Spinal cord (tissue), 10 donors: ENCODE results near the gene CKAP2L. TPM values are rescaled to one million over a fixed set of nuclear protein-coding genes. Genes with fewer than 3 reads are reported as not detected.
A peak's percentile ranks its signal among the peaks of the same experiment; 100 is the strongest.

Experiments
- DNase-seq, 6 donors: peaks; one replicate each; pipeline versions ENCODE4 v3.0.0 to v3.0.0-alpha.2; 2013 to 2015; ENCODE audit warnings: low spot score in 6 of 6, low read depth in 4 of 6
- H3K27ac ChIP-seq: one replicate; pipeline ENCODE4 v1.5.1; 2013; ENCODE audit warnings: low read depth, low read length, control low read depth
- H3K27me3 ChIP-seq: one replicate; pipeline ENCODE4 v1.6.1; 2013; ENCODE audit warnings: low read length; ENCODE audit not compliant: control insufficient read depth, insufficient read depth
- H3K36me3 ChIP-seq: one replicate; pipeline ENCODE4 v1.6.1; 2013; ENCODE audit warnings: low read length; ENCODE audit not compliant: control insufficient read depth, insufficient read depth
- H3K4me1 ChIP-seq: one replicate; pipeline ENCODE4 v1.6.1; 2013; ENCODE audit warnings: low read length; ENCODE audit not compliant: control insufficient read depth, insufficient read depth
- H3K4me3 ChIP-seq: one replicate; pipeline ENCODE4 v1.5.1; 2013; ENCODE audit warnings: low read depth, low read length, control low read depth
- H3K9me3 ChIP-seq: one replicate; pipeline ENCODE4 v1.6.1; 2013; ENCODE audit warnings: low read length; ENCODE audit not compliant: control insufficient read depth, insufficient read depth
- WGBS: methylation state at CpG from one replicate; pipeline ENCODE4 v1.1.5; 2013; ENCODE audit warnings: missing lambda C conversion rate; ENCODE audit not compliant: insufficient coverage; 5-methylcytosine and 5-hydroxymethylcytosine counted together
- polyA plus RNA-seq, 2 donors: library from polyadenylated mRNA; unstranded; fragments of 120-200 nt; gene quantifications; one replicate each; pipeline ENCODE4 v1.2.1, GENCODE V29; 2013; ENCODE audit not compliant: insufficient read length in 2 of 2
- total RNA-seq, 2 donors: library from RNA; depleted of rRNA in 1 of 2; stranded (reverse); fragments of 120-200 nt in 1 of 2; fragments of >200 nt in 1 of 2; gene quantifications; one replicate each; pipeline versions ENCODE4 v1.2.3 to v1.2.4, GENCODE V29; 2013 to 2014
- donor health status: healthy.

CKAP2L gene
- total and polyA plus RNA-seq, 4 donors, result 6.0 to 8.6 (median 7.4) TPM

DNA sequence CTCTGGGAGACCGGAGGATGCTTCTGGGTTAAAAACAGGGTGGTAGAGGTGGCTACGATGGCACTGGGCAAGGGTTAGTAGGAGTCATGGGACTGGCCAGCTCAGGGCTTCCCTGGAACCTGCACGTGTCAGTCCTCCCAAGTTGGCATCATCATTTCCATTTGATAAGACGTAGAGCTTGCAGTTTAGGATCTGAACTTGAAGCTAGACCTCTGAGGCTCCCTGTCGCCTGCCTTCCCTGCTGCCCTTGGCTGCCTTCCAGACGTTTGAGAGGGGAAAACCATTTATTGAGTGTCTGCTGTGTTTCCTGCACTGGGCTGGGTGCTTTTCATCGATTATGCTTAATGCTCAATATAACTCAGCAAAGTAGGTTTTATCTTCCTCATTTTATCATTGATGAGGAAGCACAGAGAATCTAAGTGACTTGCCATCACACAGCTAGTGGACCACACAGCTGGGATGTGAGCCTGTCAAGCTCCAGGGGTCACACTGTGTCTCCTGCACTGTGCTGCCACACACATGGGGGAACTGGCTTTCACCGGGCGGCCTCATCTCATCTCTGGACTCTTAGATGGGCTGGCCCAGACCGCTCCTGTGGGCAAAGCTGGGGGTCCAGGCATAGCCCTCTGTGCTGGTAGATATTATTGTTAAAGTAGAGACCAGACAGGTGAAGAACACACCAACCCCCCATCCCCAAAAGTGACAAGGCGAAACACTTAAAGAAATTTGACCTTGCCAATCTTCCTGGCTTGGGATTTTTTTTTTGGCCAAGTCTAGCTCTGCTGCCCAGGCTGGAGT, 35.8 kb downstream of the CKAP2L start:
- peak in 1 of 6 donors; percentile 47 for DNase-seq
- Histone ChIP-seq H3K4me3 (no peak overlapping the region), H3K27me3 (no peaks in the 10 kb centered on the region), H3K36me3 (no peaks in the 10 kb centered on the region), H3K4me1 (peaks cover 16% of the 10 kb centered on the region), H3K27ac (no peak overlapping the region), H3K9me3 (no peaks in the 10 kb centered on the region)
- 49% methylated on average over 7 of the region's 11 CpGs for WGBS

DNA sequence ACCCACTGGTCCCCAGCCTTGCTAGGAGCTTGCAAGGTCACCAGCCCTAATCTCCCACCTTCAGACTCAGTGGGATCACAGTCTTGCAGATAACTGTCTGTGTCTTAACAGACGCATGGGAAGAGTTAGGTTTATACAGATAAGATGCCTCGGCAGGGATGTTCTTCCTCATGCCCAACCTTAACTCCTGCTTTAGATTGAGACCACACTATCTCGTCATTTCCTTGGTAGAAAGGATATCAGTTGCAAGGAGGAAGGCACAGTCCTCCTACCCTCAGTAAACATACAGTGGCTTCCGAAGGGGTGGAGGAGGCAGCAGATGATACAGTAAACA, 36.4 kb downstream of the CKAP2L start:
- WGBS, result no CpG with 5 or more reads among the region's 4 CpGs
- H3K4me3 ChIP-seq, result no peak overlapping the region

DNA sequence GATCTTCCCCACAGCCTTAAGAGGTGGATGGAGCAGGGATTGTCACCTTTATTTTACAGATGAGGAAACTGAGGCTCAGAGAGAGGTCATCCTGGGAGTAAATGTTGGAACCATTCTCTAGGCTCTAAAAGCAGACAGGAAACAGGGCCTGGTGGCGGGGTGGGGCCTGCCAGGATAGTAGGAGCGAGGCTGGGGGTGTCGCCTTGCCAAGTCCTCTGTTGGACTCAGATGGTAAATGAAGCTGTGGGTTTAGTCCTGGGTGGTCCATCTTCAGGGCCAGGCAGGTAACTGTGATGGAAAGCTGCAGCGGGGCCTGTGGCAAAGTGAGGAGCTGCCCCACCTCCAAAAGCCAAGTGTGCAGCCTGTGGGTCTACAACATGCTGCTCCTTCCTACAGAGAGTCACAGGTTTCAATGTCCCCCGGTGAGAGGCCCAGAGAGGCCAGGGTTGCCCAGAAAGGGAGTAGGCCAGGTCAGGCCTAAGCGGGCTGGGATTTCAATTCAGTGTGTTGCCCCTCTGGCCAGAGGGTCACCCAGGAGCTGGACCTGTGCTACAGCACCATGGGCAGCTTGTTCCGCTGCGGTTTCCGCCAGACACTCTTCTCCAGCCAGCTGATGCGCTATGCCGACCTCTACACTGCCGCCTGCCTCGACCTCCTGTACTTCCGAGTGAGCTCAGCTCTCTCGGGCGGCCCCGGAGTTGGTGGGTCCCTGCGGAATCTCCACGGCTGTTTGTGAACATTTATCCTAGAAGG, 37.0 kb downstream of the CKAP2L start:
- WGBS, result 91% methylated on average over 19 of the region's 19 CpGs
- no peaks in the 10 kb centered on the region for H3K9me3 ChIP-seq
- no peak for DNase-seq
- H3K27me3 ChIP-seq, result no peaks in the 10 kb centered on the region
- no peak overlapping the region for H3K27ac ChIP-seq
- H3K36me3 ChIP-seq, result no peaks in the 10 kb centered on the region
- H3K4me3 ChIP-seq, result no peak overlapping the region
- peaks cover 16% of the 10 kb centered on the region for H3K4me1 ChIP-seq

More for the DNA sequence above, 36.4 kb downstream of the CKAP2L start:
- no peaks in the 10 kb centered on the region for H3K36me3 ChIP-seq
- no peaks in the 10 kb centered on the region for H3K27me3 ChIP-seq
- no peak overlapping the region for H3K27ac ChIP-seq
- DNase-seq, result no peak
- peaks cover 16% of the 10 kb centered on the region for H3K4me1 ChIP-seq
- no peaks in the 10 kb centered on the region for H3K9me3 ChIP-seq

DNA sequence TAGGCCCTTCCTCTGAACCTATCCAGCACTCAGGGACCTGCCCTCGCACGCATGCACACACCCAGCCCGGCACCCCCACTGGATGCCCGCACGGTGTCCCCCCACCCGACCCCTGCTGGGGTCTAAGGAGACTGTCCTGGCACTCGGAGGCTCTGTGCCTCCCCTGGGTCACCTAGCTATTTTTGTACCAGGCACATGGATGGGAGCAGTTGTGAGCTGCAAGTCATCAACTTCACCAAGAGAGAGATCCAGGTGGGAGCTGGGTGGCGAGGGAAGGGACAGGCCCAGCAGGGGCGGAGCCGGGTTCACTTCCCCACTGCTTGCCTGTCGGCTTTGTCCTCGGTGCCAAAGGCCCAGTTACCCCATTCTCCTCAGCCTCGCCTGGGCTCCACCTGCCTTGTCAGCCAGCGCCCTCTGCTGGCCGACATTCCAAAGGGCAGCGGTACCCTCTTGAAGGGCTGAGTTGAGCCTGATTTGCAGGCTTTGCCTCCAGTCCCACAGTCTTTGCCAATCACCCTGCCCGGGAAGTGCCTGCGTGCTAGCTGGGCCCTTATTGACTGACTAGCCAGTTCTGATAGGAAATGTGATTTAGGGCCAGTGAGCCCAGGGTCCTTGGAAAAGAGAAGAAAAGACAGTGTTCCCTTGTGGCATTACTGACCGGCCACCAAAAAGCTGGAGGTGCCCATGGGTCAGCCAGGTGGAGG, 37.8 kb downstream of the CKAP2L start:
- H3K4me1 ChIP-seq, result peaks cover 16% of the 10 kb centered on the region
- H3K27ac ChIP-seq, result no peak overlapping the region
- peak; percentile 49 to 95 (median 69) for DNase-seq
- H3K27me3 ChIP-seq, result no peaks in the 10 kb centered on the region
- no peaks in the 10 kb centered on the region for H3K9me3 ChIP-seq
- H3K36me3 ChIP-seq, result no peaks in the 10 kb centered on the region
- 28% methylated on average over 15 of the region's 19 CpGs for WGBS
- H3K4me3 ChIP-seq, result no peak overlapping the region

DNA sequence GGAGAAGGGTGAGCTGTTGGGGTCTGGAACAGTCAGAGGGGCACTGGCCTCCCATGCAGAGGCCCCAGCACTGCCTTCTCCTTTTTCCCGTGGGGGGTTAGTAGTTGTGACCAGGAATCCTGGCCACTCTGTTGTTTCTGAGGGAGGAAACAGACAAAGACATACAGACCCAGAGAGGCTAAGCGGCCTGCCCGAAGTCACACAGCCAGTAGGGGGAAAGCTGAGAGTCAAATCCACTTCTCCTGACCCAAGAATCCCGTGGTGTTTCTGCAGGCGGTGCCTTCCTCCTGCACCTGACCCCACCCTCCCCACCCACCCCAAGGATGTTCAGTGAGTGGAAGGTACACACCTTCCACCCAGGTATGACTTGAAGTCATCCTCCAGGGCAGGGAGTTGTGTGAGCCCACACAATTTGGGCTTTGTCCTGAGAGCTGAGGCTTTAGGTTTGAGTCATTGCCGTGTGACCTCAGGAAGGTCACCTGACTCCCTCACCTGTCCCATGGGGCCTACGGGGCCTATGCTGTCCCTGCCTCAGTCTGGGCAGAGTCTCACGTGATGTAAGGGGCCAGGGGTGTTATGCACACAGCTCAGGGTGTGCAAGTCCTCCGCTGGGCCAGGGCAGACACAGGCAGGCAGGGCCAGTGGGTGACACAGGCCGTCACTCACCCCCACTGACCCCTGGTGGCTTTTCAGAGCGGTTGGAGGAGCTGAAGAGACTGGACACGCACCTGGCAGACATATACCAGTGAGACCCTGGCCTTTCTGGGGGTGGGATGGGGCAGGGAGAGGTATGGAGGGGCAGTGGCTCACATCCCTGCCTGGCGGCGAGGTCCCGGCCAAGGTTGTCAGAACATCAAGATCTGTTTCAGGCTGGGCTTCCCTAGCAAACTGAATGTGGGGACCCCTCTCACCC, 38.6 kb downstream of the CKAP2L start:
- no peaks in the 10 kb centered on the region for H3K9me3 ChIP-seq
- DNase-seq, result no peak
- H3K36me3 ChIP-seq, result no peaks in the 10 kb centered on the region
- no peak overlapping the region for H3K27ac ChIP-seq
- no peaks in the 10 kb centered on the region for H3K27me3 ChIP-seq
- WGBS, result 92% methylated on average over 13 of the region's 15 CpGs
- H3K4me3 ChIP-seq, result no peak overlapping the region
- peaks cover 16% of the 10 kb centered on the region for H3K4me1 ChIP-seq

DNA sequence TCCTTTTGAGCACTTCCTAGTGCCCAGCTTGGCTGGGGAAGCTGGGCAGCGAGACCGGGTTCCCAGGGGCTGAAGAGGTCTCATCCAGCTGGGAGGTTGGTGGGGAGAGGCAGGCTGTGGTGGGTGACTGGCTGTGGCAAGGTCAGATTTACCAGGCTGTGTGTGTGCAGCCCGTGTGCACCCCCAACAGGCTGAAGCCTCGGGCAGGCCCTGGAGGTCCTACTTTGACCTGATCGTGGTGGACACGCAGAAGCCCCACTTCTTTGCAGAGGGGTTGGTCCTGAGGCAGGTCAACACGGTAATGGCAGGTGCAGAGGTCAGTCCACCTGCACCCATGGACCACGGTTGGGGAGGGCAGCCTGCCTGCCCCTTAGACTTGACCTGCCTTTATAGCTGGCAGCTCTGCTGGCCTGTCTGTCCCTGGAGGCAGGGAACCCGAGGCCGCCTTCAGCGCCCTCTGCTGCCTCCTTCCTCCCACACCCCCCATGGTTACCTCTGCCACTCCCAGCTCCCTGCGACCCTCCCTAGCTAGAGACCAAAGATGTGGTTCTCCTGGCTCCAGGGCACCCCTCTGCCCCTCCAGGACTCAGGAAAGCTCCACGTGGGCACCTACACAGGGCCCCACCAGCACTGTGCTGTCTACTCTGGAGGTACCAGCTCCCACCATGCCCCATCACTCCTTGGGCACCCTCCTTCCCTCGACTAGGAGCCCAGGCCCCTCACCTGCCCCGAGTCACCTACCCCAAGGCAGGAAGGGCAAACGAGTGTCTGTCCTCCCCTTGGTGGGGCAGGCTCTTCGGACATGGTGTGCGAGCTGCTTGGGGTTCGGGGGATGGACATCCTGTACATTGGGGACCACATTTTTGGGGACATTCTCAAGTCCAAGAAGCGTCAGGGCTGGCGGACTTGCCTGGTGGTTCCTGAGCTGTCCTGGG, 39.6 kb downstream of the CKAP2L start:
- no peaks in the 10 kb centered on the region for H3K36me3 ChIP-seq
- H3K27me3 ChIP-seq, result no peaks in the 10 kb centered on the region
- no peak overlapping the region for H3K27ac ChIP-seq
- H3K4me1 ChIP-seq, result peaks cover 16% of the 10 kb centered on the region
- no peak for DNase-seq
- WGBS, result 82% methylated on average over 21 of the region's 21 CpGs
- H3K9me3 ChIP-seq, result no peaks in the 10 kb centered on the region
- no peak overlapping the region for H3K4me3 ChIP-seq

DNA sequence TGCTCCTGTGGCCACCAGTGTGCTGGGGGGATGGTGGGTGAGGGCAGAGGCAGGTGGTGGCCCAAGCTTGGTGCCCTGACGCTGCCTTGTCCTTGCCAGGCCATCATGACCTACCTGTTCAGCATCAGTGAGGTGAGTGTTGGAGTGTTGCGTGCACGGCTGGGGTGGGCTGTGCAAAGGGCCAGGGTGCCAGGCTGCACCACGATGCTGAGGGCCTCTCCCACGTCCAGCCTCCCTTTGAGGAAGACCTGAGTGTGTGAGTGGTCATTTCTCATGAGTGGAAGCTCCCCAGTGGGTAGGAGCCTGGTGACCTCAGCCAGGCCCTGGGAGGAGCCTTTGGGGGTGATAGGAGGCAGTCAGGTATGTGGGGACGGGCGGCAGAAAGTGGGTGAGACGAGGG, 40.4 kb downstream of the CKAP2L start:
- WGBS, result 98% methylated on average over 8 of the region's 8 CpGs
- Histone ChIP-seq H3K9me3 (no peaks in the 10 kb centered on the region), H3K4me3 (no peak overlapping the region), H3K27ac (no peak overlapping the region), H3K27me3 (no peaks in the 10 kb centered on the region), H3K36me3 (no peaks in the 10 kb centered on the region), H3K4me1 (peaks cover 16% of the 10 kb centered on the region)
- no peak for DNase-seq

DNA sequence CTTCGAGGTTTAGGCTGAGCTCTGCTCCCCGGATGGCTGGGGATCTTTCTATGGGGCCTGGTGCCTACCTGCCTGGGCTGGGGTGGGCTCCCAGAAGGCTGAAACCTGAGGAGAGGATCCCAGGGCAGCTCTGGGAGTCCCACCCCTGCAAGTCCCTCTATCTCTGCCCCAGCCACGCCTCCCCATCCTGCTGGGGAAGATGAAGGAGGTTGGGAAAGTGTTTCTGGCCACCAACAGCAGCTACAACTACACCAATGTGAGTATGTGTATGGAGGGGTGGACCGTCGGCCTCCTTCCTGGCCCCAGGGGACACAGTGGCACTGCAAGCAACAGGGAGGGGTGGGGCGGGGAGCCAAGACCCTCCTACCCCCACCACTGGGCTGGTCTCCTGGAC, 40.9 kb downstream of the CKAP2L start:
- Histone ChIP-seq H3K9me3 (no peaks in the 10 kb centered on the region), H3K27me3 (no peaks in the 10 kb centered on the region), H3K4me3 (no peak overlapping the region), H3K27ac (no peak overlapping the region), H3K36me3 (no peaks in the 10 kb centered on the region), H3K4me1 (peaks cover 16% of the 10 kb centered on the region)
- 78% methylated on average over 2 of the region's 6 CpGs for WGBS
- DNase-seq, result no peak
